ENCODE measurements around the gene PROB1.
"Not testable (repeated sequence)": the region's sequence is repeated elsewhere in the genome, so short reads cannot be mapped to it uniquely, and the experiment has no call there.

Gene PROB1

DNA sequence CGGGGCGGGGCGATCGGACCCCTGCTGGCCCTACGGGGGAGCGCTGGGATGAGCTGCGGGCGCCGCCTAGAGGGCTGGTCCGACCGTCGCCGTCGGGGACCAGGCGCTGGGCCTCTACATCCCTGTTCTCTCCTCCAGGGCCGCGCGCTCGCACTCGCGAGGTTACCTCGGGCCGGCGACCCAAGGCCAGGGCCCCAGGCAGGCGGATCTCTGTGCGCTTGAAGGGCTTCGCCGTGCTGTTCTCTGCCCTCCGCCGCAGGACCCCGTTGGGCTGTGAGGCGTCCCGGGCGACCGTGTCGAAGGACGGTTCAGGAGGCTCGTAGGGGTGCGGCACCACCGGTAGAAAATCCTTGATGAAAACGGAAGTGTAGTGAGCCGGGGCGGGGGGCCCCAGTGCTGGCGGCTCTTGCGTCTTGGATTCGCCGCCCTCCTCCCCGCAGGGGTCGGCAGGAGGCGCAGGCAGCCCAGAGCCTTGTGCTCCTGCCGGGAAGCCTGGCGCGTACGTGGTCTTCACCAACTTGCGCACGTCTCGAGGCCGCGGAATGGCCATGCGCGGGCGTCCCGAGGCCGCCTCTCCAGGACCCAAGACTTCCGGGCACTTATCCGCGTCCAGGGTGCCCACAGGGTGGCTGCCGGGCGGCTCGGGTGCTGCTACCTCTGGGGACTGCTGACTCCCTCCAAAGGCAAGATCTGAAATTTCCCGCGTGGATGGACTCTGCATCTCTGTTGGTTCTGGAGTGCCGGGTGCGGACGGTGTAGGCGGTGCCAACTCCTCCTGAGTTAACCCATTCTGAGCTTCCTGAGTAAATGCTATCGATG lies 2.0 kb downstream of the PROB1 start:
- no peak for DNase-seq (ENCODE audit: low read depth)

DNA sequence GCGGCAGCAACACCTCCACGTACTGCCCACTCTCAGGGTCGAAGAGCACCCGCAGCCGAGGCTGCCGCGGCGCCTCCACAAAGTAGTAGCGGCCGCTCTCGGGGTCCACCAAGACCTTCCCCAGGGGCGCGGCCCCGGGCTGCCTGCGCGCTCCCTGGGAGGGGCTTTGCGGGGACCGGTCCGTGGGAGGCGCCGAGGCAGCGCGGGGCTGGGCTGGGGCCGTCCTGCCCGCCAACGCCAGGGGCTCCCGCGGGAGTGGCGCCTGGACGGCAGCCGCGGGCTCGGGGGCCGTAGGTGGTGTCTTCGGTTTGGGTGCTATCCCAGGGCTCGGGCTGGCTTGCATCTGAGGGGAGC lies 2.6 kb downstream of the PROB1 start:
- DNase-seq (ENCODE audit: low read depth): no peak

DNA sequence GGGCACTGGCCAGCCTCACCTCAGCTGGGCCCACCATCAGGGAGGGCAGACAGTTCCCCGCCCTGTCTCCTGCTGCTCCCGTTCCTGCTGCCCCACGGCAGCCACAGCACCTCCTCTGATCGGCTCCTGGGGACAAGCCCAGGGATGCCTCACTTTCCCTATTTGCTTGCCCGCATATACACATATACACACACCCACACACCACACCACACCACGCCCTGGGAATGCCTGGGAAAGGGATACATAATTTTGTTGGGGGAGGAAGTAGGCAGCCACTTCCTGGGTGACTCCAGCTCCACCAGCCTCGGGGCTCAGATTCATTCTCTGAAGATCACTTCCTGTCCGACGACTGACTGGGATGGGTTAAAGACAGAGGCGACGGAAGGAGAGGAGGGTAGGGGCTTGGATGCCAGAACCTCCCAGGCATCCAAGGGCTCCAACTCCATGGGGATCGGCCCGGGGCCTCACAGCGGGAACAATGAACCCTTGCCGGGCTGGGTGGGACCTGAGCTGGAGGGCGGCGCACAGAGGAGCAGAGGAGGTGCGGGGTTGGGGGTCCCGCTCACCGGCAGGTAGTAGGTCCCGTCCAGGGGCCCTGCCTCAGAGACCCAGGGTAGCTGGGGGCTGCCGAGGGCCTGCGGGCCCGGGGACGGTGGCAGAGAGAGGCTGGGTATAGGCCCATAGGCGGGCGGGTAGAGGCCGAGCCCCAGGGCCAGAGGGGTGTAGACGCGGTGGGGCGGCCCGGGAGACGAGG lies 3.2 kb downstream of the PROB1 start:
- DNase-seq (ENCODE audit: low read depth): no peak

DNA sequence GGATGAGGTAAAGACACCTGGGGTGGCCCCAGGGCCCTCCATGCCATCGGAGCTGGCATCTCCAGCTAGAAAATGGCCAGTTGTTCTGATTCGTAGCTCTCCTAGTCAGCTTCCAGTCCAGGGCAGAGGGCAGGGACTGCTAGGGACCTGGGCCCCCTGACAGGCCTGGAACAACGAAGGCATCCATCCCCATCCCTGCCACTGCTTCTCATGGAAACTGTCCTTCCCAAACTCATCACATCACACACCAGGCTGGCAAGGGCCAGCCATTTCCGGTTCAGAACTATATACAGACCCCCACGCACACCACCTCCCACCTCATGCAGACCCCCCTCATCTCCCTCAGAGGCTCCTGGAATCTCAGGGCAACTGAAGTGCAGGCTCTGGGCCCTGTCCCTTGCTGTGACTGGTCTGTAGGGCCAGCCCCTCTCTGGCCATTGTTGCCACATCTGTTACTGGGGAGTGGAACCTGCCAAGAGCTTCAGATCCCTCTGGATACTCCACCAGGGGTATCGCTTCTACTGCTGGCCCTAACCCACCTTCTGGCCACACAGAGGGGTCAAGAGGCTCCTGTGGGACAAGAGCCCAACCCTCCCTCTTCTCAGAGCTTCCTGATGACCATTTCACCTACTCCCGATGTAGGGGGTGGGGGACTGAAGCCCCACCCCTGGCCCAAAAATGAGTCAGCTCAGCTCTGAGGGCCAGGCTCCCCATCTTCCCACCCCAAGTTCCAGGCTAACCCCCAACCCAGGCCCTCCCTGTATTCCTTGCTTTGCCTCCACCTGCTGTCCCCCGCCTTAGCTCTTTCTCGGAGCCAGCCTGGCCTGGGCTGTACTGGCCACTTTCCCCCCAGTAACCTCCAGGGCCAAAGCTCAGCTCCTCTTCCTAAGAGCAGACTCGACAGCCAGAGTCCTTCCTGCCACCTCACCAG lies 4.0 kb downstream of the PROB1 start:
- DNase-seq (ENCODE audit: low read depth): no peak

DNA sequence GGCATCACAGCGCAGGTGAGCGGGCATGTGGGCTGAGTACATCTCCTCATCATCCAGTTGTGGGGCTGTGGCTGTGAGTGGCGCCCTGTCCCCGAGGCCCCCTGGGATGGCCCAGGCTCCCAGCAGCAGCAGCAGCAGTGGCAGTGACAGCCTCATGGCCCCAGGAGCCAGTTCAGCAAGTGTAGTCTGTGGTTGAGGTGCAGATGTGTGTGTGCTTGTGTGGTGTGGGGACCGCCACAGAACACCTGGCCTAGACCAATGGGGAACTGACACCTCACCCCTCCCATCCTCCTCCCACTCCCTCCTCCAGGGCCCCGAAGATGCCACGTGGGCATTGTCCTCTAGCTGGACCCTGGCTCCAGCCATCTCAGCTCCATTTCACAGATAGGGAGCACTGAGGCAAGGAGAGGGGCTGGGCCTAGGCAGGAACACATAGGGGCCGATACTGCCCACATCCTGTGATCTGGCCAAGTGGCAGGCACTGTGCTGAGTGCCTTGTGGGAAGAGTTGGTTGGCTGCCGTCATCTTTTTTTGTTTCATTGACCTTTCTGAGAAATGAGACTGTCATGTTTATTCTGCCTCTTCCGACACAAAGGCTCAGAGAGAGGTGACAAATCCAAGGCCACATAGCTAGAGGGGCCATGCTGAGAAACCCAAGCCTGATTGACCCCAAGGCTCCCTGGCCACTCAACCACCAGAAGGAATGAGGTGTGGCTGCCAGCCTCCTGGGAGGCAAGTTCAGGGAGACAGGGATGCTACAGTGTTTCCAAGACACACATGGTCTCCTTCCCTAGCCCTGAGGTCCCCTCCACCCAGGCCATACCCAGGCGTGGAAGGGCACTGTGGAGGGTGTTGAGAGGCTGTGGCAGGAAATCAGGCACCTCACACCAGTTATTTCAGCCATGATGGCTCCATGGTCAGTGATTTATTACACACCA lies 4.9 kb downstream of the PROB1 start, which contains the start of gene MZB1:
TSS of gene MZB1 (minus strand) at position 213 of the 938 bp plus-strand sequence. CDS start at position 156, 57 bp downstream.
- DNase-seq (ENCODE audit: low read depth): no peak

DNA sequence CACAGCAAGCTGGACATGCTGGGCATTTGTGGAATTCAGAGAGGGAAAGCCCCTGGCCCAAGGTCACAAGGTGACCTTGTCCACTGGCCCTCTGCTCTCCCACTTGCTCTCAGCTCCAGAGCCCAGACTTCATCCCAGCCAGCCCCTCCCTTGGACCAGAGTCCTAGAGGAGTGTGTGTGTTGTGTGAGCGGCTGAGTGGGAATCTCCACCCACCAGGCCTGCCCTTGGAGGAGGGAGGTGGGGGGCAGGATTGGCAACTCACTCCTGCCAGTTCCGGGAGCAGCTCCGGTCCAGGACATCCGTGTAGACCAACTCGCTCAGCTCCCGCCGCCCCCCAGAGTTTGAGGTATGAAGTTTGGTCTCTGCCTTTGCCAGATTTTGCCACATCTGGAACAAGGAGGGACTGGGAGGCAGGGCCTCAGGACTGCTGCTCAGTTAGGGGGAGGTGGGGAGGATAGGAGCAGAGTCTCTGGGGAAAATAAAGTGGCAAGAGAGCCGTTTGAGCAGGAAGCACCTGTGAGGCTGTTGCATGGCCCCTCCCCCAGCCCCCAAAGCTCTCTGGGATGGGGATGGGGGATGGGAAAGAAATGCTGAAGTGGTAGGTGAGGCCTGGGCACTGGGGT lies 6.6 kb downstream of the PROB1 start:
- DNase-seq (ENCODE audit: low read depth): no peak

DNA sequence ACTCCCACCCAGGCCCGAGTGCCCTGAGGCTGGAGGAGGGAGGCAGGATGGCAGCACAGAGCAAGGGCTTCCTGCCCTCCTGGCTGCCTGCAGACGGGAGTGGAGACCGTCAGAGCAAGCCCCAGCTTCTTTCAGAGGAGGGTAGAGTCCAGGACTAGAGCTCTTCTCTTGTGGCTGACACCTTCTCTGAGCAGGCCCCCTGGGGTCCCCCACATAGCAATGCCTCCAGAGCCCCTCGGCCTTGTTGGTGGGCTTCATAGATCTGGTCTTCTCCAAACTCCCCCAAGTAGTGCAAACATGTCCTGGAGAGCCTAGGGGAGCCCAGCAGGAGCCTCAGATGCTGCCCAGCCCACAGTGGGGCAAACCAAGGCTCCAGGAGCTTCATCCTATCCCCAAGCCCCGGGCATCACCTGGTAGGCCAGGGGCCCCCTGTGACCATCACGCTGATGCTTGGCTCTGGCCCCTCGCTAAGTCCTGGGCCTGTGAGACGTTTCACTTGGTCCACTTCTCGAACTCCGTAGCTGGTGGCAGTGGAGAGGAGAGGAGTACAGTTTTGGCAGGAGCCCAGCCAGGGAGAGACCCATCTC lies 7.2 kb downstream of the PROB1 start:
- no peak for DNase-seq (ENCODE audit: low read depth)

DNA sequence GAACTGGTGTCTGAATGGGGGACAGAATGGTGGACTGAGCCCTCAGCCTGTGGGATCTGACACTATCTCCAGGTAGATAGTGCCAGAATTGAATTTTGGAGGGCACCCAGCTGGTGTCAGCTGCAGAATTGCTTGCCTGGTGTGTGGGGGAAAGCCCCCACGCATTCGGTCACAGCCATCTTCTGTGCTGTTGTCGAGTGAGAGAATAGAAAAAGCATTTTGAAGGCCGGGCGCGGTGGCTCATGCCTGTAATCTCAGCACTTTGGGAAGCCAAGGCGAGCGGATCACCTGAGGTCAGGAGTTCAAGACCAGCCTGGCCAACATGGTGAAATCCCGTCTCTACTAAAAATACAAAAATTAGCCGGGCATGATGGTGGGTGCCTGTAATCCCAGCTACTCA lies 7.9 kb downstream of the PROB1 start:
- not testable (repeated sequence) for DNase-seq (ENCODE audit: low read depth)

DNA sequence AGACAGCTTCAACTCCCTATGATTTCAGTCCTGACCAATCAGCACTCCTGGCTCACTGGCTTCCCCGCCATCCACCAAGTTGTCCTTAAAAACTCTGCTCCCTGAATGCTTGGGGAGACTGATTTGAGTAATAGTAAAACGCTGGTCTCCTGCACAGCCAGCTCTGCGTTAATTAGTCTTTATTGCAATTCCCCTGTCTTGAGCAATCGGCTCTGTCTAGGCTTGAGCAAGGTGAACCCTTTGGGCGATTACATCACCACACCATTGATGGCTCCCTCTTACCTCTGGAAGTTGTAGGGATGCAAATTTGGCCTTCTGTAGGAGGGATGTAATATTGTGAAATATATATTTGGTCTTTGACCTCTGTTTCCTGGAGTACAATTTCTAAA lies 8.9 kb downstream of the PROB1 start:
- no peak for DNase-seq (ENCODE audit: low read depth)

DNA sequence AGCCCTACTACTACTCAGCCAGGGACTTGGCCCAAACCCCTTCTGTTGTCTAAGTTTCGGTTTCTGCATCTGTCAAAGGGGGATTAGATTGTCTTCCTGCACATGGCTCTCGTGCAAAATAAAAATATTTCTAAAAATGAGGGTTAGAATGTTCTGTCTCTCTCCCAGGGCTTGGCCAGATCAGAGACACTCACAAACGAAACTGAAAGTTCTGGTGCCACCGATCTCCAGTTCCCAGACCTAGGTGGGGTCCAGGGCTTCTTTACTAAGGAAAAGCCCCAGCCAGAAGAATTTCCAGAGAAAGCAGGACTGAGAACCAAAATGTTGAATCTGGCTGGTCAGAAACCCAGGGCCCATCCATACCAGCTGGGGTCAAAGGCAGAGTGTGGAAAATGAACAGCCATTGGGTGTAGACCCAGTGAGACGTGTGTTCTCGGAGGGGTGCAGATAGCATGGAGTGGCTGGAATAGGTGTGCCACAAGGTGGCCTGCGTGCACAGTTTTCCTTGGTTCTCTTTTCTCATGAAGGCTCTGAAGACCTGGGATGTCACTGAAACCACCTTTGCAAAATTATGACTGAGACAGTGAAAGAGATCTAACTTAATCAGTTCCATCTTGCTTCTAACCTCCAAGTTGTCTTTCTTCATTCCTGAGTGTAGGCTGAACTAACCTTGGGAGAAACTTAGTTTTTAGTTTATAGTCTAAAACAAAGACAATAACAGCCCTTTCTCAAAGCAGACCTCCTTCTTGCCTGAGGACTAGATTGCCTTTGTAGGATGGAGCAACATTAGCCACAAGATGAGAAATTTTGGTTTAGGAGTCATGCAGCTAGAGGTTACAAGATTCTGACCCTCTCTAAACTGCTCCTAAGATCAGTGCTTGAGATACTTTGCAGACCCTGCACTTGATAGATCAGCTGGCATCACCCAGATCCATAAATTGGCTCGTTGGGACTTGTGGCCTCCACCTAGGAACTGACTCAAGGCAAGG lies 9.5 kb downstream of the PROB1 start:
- DNase-seq (ENCODE audit: low read depth): no peak

DNA sequence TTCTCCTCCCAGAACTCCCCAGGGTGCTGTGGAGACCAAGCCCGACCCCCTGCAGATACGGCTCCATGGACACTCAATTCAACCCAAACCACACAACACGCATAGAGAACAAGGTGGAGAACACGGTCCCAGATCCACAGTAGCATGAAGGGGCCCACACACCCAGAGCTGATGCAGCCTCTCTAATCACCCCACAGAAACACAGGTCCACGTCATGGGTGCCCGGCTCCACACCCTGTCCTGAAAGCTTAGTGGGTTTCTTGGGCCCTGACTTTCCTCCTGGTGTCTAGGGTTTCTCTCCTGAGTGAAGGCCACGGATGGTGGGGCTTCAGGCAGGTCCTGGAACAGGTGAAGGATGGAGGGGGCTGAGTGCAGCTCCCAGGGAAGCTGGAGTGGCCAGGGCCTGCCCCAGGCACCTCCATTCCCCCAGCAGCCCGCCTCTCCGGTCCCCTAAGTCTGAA lies 10.3 kb downstream of the PROB1 start:
- DNase-seq (ENCODE audit: low read depth): no peak

DNA sequence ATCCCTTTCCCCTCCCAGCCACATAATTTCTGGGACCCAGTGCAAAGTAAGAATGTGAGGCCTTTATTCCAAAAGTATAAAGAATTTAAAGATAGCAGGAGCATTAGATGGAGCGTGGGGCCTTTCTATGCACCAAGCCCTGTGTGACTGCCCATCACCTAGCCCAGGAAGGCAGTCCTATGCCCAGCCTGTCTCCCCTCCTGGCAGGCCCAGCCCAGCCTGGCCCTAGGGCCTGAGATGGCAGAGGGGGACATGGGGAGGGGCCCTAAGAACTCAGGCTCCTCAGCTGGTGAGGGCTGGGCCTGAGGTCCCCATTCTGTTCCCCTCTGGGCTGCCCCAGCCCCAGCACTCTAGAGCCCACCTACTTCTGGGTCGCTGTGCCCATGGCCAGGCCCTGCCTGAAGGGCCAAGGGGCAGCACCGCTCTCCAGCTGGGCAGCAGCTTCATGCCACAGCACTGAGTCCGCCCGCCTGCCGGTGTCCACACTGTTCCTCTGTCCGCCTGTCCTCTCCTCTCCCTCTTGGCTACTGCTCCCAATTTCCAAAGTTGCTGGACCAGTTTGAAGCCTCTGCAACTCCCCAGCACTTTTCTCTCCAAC lies 10.8 kb downstream of the PROB1 start:
- no peak for DNase-seq (ENCODE audit: low read depth)

DNA sequence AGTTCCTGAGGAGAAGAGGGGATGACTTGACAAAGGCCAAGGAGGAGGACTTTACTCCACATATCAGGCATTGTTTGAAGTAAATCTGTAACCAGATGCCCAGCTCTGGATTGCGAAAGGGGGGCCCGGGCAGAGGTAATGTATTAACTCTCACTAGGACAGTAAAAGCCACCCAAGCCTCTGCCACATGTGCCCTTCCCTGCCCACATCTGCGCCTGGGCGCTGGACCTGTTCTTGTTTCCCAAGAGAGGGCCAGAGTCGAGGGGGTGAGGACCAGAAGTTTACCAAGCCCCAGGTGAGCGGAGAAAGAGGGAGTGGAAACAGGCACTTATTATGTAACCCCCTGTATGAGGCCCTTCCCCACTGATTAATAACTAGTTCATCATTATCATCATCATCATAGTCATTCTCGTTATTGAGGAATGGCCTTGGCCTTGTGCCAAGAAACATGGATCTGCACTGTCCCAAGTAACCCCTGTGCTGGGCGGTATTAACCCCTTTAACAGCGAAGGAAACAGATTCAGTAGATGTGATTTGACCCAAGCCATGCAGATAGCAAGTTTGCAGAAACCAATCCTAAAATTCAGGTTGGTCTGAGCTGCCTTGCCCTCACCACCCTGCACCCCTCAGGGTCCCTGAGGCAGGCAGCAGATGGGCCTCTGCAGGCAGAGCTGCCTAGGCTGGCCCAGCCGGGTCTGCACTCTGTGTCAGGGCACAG lies 11.5 kb downstream of the PROB1 start, which contains the start of gene SLC23A1:
TSS of gene SLC23A1 (minus strand) at position 23 of the 718 bp plus-strand sequence. CDS start 44 bp downstream, outside the sequence.
- DNase-seq (ENCODE audit: low read depth): no peak

DNA sequence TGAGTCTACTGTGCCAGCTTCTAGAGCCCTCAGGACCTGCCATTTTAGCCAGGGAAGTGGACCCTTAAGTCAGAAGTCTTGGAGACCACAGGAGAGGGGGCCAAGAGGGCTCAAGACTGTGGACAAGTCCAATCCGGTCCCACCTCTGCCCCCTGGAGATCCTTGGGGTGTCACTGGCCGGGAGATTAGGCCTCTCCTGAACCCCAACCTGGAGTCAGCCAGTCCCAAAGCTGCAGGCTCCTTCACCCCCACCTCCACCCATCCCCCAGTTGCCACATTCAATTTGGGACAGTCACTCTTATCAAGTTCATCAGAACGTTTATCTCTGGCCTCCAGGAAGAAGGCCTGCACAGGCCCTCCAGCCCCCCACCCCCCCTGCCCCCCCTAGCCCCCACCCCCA lies 12.1 kb downstream of the PROB1 start:
- no peak for DNase-seq (ENCODE audit: low read depth)

DNA sequence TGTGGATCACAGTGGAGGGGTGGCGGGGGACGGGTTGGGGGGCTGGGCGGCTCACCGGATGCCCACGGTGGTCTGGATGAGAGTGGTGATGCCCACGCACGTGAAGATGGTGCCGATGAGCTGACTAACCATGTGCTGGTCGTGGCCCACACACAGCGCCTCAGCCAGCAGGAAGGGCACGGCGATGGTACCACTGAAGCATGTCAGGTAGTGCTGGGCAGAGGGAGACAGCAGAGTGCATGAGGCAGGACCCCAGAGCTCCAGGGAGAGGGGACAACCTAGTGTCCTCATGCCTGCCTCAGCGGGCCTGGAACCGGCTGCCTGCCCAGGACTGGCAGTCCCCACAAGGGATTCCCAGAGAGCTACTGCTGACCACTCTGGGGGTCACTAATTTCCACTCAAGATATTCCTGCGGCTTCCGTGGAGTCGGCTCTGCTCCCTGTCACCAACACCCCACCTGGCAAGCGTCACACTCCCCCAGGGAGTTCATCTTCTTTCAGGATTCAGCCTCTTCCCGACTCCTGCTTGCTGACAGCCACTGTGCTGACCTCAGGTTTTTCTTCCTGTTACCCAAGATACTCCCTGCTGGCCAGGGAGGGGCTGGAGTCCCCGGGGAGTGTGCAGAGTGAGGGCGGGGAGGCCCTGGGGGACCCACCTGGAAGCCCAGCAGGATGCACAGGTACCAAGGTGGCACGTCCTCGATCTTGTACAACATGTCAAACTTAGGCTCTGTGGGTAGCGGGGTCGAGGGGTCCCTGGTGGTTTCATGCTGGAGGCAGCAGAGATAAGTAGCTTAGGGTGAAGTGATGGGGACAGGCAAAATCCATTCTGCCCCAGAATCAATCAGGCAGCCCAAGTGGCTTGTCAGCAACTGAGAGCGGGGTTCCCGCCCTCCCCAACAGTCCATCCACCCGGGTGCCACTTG lies 12.8 kb downstream of the PROB1 start:
- DNase-seq (ENCODE audit: low read depth): no peak

DNA sequence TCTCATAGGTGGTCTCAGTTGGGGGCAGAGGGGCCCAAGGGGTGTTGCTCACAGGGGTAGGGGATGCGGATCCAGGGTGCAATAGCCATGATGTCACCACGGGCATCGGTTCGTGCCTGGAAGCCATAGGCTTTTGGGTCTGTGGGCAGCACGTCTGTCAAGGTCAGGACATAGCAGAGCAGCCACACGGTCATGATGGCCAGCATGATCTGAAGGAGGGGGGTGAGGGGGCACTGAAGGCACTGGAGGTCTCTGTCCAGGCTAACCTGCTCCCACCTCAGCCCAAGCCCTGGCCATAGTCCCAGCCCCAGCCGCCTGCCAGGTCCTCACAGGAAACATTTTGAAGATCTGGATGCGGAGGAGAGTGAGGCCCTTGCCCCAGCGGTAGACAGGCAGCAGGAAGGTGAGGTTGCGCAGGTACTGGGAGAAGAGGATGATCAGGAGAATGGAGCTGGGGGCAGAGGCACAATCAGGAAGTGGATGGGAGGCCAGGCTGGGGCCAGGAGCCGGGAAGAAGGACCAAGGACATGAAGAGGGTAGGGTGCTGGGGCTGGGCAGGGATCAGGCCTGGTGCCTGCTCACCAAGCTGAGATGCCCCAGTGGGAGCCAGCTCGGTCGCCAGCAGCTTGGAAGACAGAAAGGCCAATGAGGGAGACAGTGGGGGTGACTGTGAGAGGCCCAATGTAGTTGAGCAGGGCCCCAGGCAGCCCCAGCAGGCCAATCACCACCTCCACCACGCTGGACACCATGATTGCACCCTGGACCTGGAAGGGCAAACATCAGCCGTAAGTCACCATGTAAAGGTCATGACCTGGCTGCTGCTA lies 15.1 kb downstream of the PROB1 start:
- no peak for DNase-seq (ENCODE audit: low read depth)
